GM13977 (cell line): Measurements from ENCODE around the gene PNPT1.
A peak's percentile ranks its signal among the peaks of the same experiment; 100 is the strongest.
"Not testable (repeated sequence)": the region's sequence is repeated elsewhere in the genome, so short reads cannot be mapped to it uniquely, and the experiment has no call there.

Source experiments
- DNase-seq: peaks from one replicate; pipeline ENCODE4 v3.0.0; 2012; ENCODE audit warnings: low spot score
- CTCF ChIP-seq: IDR thresholded peaks from 2 replicates; pipeline ENCODE4 v1.5.1; 2012; ENCODE audit warnings: mild to moderate bottlenecking, control low read depth; ENCODE audit not compliant: insufficient read depth; ENCODE audit errors: extremely low read depth, missing control alignments
- in situ Hi-C: fragments of 300-500 bp; cut with MboI; formaldehyde crosslinking; loops from one replicate; pipeline ENCODE4 v1.12.0; 2022; ENCODE audit warnings: low sequenced_read_pairs, low pct_unique_long_range_greater_than_20kb, mixed read lengths, inconsistent platforms; ENCODE audit not compliant: unreplicated experiment

The PNPT1 gene

DNA sequence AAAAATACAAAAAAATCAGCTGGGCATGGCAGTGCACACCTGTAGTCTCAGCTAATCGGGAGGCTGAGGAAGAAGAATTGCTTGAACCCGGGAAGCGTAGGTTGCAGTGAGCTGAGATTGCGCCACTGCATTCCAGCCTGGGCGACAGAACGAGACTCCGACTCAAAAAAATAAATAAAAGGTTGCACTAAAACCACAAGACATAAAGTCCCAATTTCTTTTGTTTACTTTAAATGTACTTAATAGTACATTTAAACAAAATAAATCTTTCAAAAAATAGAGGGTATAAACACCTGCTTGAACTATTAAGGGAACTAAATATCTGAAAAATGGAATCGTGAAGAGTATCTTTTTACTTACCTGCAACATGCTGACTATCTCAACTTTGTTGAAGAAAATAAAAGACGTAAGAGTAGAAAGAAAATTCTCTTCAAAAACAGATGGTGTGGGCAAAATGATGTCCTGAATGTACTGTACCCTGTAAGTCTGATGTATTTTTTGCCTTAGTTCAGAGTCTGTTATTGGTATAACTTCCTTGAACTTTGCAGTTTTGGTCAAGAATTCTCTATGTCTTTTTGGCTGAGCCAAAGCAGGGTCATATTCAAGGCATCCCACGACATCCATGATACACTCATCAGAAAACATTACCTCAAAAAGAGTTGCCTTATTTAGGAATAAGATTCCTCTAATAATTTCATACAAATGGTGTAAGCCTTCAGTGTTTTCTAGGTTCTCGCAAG lies 95.4 kb downstream of the PNPT1 start:
- DNase-seq = no peak
- TF ChIP-seq CTCF = no peak
- in situ Hi-C loops = no loop called here

DNA sequence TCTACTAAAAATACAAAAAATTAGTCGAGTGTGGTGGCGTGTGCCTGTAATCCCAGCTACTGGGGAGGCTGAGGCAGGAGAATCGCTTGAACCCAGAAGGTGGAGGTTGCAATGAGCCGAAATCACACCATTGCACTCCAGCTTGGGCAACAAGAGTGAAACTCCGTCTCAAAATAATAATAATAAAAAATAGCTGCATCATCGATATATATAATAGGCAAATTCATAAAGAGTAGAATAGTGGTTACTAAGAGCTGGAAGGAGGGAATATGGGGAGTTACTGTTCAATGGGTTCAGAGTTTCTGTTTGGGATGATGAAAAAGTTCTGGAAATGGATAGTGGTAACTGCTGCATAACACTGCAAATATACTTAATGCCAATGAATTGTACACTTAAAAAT lies 96.8 kb downstream of the PNPT1 start:
- in situ Hi-C loops = not testable (repeated sequence)

GRCh38 chr2:55595536-55595935 lies 98.1 kb downstream of the PNPT1 start:
- in situ Hi-C loops = no loop called here
- no peak for DNase-seq
- no peak for TF ChIP-seq CTCF

More for the DNA sequence above, 96.8 kb downstream of the PNPT1 start:
- not testable (repeated sequence) for DNase-seq

- in situ Hi-C loops = no loop called here
- TF ChIP-seq CTCF = no peak
- no peak for DNase-seq
Measured at GRCh38 chr2:55592130-55592529, 101.5 kb downstream of the PNPT1 start.

- in situ Hi-C loops = no loop called here
- TF ChIP-seq CTCF = no peak
- DNase-seq = peak; percentile 54
Measured at GRCh38 chr2:55590810-55591440, 102.7 kb downstream of the PNPT1 start.

- no peak for TF ChIP-seq CTCF
- DNase-seq = no peak
- in situ Hi-C loops = no loop called here
Measured at GRCh38 chr2:55585451-55586080, 108.1 kb downstream of the PNPT1 start.
